ENCODE results near the gene DIAPH1.

Gene DIAPH1

DNA sequence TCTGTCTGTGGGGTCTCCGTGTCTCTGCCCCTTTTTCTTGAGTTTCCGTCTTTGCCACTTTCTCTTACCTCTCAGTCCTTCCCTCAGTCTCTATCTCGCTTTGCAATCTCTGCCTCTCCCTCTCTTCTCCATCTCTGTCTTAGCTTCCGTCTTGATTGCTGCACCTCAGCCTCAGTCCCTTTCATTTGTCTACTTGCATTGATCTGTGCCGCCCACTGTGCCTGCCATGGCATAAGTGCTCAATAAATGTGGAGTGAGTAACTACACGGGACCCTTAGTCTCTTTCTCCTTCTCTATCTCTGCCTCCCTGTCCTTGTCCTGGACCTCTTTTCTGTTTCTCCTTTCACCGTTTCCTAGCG, 123.4 kb downstream of the DIAPH1 start:
- no peak for DNase-seq

DNA sequence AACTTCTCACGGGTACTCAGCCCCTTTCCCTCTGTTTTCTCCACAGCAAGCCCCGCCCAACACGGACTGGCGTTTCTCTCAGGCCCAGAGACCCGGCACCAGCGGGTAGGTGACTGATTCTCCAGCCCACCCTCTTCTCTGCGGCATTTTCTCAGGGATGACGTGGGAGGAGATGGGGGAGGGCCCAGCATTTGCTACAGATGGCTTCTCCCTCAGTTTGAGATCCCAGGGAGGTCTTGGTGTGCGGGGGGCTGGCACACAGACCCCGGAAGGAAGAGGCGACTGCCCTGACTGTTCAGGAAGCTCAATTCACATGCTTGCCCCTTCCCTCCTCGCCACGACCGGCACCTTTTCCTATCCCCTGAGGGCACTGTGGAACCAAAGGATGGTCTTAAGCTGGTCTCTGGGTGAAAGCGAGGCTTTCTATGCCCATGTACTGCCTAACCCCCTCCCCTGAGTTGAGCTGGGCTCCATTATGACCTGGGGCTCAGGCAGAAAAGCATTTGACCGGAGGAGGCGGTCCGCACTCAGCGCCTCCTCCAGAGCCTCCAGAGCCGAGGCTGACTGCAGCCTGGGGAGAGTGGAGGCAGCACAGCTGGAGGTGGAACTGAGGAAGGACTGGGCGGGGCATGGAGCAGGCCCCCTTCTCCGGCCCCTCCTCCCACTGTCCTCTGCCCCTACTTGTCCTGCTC, 123.9 kb downstream of the DIAPH1 start:
- DNase-seq = no peak

DNA sequence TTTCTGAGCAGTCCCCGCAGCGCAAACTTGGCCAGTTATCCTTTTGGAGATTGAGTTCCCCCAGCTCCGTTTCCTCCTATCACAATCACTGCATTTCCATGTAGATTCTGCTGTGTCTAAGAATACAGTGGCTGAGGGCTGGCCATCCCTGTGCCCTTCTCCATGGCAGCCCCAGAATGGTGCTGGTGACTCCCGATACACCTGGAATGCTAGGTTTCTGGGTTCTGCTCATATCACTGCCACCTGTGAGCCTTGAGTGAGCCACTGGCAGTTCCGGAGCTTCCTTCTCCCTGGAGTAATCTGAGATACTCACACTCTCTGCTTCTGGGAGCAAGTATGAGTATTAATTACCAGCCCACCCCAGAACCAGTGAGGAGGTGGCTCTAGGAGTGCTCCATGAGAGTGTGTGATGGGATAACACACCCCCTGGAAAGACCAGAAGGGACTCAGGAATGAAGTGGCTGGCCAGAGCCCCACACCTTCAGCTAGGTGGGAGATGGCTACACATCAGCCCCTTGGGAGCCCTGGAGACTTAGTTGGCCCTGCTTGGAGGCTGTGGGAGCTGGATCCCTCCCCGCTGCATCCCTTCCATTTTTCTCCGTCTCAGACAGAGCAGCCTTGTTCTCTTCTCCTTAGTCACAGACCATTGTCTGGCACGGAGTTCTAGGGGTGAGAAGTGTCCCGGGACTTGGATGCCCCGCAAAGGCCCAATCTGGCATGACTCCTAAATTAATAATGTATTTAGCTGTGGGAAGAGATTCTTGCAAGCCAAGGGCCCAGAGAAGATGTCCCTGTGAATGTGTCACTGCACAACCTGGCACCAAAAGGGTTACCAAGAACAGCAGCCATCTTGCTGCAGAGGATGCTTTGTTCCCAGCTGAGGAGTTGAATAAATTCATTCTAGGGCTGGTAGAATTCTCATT, 125.0 kb downstream of the DIAPH1 start:
- no peak for DNase-seq

DNA sequence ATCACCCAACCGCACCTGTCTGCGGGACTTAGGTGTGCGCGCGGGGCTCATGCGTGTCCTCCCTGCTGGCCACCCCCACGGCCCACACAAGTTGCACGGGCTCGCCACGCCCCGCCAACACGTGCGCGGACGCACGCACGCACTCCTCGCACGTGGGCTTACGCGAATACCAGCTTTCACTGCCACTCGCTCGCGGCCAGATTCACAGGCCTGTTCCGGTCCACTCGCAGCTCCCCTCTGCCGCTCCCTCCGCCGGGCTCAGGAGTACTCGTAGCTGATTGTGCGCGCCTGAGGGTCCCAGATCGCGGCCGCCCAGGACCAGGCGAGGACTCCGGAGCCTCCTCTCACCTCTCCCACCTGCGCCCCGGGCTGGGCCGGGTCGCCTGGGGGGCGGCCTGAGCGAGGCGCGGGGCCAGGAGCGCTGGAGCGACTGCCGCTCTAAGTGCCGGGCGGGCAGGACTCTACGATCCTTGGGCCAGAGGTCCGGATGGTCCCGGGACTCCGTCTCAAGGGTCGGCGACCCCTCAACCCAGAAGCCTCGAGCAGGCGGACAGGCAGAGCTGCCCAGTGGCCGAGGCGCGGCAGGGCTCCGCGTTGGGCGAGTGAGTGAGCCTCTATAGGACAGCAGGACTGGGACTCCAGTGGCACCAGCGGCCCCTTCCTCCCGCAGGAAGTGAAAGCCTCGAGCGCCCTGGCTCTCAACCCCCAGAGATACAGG, 126.5 kb downstream of the DIAPH1 start:
- DNase-seq = no peak

DNA sequence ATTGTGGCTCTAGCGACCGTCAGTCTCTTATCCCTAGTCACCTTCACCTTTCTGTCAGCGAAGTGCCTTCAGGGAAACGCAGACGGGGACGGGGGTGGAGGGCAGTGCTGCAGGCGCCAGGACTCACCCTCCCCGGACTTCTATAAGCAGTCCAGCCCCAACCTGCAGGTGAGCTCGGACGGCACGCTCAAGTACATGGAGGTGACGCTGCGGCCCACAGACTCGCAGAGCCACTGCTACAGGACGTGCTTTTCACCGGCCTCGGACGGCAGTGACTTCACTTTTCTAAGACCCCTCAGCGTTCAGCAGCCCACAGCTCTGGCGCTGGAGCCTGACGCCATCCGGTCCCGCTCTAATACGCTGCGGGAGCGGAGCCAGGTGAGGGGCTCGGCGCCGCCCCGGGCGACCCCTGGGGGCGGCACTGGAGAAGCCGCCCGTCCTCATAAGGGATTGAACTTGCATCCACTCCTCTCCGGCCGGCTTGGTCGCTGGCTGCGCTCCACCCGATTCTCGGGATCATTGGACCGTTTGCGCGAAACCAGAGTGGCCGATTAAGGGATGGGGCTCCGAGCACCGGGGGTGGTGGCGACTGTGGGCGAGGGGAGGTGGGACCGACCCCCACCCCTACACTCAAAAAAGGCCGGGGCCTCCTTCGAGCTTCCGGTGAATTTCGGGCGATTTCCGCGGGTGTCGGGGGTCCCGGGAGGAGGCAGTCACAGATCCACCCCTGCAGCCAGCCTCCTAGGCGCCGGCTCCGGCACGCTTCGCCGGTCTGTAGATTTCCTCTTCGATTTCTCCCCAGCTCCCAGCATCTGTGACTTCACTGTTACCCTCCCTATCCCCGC, 127.3 kb downstream of the DIAPH1 start:
- no peak for DNase-seq

DNA sequence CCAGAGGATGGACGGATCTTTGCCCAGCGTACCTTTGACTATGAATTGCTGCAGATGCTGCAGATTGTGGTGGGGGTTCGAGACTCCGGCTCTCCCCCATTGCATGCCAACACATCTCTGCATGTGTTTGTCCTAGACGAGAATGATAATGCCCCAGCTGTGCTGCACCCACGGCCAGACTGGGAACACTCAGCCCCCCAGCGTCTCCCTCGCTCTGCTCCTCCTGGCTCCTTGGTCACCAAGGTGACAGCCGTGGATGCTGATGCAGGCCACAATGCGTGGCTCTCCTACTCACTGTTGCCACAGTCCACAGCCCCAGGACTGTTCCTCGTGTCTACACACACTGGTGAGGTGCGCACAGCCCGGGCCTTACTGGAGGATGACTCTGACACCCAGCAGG, 128.0 kb downstream of the DIAPH1 start:
- no peak for DNase-seq

DNA sequence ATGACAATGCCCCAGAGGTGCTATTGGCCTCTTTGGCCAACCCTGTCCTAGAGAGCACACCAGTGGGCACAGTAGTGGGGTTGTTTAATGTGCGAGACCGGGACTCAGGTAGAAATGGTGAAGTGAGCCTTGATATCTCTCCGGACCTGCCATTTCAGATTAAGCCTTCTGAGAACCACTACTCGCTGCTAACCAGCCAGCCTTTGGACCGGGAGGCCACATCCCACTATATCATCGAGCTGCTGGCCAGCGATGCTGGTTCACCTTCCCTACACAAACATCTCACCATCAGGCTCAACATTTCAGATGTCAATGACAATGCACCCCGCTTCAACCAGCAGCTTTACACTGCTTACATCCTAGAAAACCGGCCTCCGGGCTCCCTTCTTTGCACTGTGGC, 128.5 kb downstream of the DIAPH1 start:
- DNase-seq = no peak

DNA sequence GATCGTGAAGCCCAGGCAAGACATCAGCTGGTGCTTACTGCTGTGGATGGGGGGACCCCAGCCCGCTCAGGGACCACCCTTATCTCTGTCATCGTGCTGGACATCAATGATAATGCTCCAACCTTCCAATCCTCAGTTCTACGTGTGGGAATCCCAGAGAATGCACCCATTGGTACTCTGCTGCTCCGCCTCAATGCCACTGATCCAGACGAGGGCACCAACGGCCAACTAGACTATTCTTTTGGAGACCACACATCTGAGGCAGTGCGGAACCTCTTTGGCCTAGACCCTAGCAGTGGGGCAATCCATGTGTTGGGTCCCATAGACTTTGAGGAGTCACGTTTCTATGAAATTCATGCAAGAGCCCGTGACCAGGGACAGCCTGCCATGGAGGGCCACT, 129.0 kb downstream of the DIAPH1 start:
- DNase-seq = no peak

DNA sequence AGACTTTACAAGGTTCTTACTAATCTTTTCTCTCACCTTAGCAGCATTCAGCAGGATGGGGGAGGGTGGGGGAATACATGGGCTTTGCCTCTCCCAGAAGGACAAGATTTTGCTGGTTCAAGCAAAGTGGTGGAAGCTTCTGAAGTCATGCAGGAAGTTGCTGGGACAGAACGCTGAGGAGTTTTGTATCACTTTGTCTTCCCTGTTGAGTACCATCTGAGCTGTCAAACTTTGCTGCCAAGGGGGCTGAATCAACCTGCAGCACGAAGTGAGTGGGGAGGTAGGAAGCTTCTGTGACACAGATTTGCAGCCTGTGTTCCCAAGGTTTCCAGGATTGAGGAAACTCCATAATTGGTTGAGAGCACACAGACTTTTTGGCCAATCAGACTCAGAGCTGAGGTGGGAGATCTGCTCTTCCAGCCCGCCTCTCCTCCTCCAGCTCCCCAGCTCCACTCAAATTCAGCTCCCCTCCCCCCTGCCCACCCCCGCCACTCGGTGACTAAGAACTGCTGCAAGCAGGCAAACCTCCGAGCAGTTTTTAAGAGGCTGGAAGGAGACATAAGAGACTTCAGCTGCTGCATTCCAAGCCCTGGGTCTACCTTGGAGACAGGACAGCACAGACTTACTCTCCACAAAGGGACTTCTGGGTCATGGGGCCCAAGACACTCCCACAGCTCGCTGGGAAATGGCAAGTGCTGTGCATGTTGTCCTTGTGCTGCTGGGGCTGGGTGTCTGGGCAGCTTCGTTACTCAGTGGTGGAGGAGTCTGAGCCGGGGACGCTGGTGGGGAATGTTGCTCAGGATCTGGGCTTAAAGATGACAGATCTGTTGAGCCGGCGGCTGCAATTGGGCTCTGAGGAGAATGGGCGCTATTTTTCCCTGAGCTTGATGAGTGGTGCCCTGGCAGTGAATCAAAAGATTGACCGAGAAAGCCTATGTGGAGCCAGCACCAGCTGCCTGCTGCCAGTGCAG, 129.9 kb downstream of the DIAPH1 start, which contains the start of gene PCDHGC5:
Gene PCDHGC5 (plus strand): TSS at position 491 of the 971 bp plus-strand sequence. CDS start 160 bp downstream, at position 651.
- DNase-seq = no peak

DNA sequence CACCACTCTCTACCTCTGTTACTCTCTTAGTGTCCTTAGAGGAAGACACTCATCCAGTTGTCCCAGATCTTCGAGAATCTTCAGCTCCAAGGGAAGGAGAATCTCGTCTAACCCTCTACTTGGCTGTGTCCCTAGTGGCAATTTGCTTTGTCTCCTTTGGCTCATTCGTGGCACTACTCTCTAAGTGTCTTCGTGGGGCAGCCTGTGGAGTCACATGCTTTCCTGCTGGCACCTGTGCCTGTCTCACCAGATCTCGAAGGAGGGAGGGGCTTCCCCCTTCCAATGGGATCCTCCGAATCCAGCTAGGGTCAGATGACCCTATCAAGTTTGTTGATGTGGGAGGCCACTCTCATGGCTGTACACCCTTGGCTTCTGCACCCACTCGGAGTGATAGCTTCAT, 131.7 kb downstream of the DIAPH1 start:
- DNase-seq = no peak

DNA sequence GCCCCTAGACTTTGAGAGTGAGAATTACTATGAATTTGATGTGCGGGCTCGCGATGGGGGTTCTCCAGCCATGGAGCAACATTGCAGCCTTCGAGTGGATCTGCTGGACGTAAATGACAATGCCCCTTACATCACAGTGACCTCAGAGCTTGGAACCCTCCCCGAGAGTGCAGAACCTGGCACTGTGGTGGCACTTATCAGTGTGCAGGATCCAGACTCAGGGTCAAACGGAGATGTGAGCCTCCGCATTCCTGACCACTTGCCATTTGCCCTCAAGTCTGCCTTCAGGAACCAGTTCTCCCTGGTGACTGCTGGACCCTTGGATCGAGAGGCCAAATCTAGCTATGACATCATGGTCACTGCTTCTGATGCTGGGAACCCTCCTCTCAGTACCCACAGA, 132.7 kb downstream of the DIAPH1 start:
- DNase-seq = no peak

DNA sequence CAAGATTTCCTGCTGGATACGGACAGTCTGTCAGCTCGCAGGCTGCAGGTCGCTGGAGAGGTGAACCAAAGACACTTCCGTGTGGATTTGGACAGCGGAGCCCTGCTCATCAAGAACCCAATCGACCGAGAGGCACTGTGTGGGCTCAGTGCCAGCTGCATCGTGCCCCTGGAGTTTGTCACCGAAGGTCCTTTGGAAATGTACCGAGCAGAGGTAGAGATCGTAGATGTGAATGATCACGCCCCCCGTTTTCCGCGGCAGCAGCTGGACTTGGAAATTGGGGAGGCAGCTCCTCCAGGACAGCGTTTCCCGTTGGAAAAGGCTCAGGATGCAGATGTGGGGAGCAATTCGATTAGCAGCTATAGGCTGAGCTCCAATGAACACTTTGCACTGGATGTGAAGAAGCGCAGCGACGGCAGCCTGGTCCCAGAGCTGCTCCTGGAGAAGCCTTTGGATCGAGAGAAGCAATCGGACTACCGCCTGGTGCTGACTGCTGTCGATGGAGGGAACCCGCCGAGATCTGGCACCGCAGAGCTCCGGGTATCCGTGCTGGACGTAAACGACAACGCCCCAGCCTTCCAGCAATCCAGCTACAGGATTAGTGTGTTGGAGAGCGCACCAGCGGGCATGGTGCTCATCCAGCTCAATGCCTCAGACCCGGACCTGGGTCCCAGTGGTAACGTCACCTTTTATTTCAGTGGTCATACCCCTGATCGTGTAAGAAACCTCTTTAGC, 133.3 kb downstream of the DIAPH1 start:
- no peak for DNase-seq

DNA sequence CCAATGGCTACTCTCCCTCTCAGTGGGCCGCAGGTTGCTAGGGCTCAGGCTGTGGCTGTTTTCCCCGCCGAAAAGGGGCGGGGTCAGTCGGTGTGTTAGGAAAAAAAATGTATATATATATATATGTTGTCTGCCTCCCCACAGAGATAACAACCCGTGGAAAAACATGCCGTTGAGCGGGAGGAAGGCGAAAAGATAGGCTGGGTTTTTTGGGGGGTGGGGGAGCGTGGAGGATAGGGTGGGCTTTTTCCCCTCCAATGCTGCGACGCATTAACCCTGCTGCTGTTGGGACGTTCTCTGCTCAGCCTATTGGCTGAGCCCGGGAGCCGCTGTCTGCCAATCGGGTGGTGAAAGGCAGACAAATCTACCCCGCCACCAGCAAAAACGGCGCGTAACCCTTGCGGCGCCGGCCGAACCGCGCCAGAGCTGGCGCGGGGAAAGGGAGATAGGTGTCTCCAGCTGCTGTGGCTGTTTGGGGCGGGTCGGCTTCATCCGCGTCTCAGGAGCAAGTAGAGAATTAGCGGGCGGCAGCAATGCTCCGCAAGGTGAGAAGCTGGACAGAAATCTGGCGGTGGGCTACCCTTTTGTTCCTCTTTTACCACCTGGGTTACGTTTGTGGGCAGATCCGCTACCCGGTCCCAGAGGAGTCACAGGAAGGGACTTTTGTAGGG, 134.0 kb downstream of the DIAPH1 start, which contains the start of gene PCDHGC4:
Gene PCDHGC4 (plus strand): TSS at position 390 of the 671 bp plus-strand sequence. CDS start 144 bp downstream, at position 534.
- DNase-seq = peak; percentile 22

DNA sequence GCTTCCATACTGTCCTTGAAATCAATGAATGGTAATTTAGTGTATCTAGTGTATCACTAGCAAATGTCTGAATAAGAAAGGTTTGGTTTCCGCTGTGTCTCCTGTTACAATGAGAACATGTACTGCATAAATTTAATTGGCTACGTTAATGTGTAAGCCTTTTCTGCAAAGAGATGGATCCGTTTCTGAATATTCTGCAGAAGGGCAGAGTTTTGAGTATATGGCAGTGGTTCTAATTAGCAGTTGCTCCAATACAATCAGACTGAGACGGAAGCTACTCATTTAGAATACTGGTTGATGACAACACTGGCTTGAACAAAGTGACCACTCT, 134.5 kb downstream of the DIAPH1 start:
- no peak for DNase-seq

DNA sequence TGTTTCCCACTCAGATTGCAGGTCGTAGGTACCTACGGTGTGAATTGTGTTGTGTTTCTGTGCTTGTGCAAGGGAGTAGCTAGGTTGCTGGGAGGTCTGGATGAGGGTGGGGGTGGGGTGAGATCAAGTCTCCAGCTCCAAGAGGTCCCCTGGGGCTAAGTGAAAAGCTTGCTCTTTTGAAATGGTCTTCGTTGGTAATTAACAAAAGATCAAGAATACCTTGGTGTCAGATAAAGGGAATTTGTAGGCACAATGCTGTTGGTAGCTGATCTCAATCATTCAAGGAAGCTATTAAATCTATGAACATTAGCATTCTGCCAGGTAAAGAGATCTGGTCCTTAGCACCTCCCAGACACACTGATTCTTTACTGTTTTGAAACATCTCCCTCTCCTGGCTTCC, 134.9 kb downstream of the DIAPH1 start:
- no peak for DNase-seq

DNA sequence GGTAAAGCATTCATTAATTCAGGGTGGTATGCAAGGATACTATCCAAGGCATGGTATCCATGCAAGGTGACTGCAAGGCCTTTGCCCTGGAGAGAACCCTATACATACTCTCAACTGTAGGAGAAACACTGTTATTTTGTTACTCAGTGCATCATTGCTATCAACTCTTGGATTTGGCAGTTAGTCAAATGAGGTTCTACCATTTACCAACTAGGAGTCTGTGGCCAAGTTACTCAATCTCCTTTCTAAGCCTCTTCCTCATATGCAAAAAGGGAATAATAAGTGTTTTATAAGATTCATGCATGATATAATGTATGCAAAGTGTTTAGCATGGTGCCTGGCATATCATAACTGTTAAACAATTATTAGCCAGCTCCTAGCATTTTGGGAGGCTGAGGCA, 139.0 kb downstream of the DIAPH1 start:
- DNase-seq = peak; percentile 53

DNA sequence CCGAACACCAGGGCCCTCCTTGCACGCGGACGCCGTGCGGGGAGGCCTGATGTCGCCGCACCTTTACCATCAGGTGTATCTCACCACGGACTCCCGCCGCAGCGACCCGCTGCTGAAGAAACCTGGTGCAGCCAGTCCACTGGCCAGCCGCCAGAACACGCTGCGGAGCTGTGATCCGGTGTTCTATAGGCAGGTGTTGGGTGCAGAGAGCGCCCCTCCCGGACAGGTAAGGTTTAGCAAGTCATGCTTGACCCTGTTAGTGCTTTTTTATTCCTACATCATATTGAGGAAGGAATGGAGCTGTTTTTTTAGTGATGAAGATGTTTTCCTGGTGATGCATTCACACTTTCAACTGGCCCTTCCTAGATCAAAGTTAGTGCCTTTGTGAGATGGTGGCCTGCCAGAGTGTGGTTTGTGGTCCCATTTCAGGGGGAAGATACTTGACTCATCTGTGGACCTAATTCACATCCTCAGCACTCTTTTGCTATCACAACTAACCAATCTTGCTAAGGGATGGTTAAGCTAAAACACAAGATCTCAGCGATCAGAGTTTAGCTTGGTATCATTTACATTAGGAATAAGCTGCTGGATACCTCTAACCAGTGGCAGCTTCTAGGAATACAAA, 140.4 kb downstream of the DIAPH1 start:
- no peak for DNase-seq

DNA sequence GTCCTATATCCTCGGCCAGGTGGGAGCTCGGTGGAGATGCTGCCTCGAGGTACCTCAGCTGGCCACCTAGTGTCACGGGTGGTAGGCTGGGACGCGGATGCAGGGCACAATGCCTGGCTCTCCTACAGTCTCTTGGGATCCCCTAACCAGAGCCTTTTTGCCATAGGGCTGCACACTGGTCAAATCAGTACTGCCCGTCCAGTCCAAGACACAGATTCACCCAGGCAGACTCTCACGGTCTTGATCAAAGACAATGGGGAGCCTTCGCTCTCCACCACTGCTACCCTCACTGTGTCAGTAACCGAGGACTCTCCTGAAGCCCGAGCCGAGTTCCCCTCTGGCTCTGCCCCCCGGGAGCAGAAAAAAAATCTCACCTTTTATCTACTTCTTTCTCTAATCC, 141.0 kb downstream of the DIAPH1 start:
- DNase-seq = no peak

DNA sequence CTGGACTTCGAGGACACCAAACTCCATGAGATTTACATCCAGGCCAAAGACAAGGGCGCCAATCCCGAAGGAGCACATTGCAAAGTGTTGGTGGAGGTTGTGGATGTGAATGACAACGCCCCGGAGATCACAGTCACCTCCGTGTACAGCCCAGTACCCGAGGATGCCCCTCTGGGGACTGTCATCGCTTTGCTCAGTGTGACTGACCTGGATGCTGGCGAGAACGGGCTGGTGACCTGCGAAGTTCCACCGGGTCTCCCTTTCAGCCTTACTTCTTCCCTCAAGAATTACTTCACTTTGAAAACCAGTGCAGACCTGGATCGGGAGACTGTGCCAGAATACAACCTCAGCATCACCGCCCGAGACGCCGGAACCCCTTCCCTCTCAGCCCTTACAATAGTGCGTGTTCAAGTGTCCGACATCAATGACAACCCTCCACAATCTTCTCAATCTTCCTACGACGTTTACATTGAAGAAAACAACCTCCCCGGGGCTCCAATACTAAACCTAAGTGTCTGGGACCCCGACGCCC, 141.7 kb downstream of the DIAPH1 start:
- DNase-seq = no peak

All from hematopoietic multipotent progenitor cell treated with erythropoietin and hydrocortisone succinate and interleukin-3 and kit ligand, for 4 days (in vitro differentiated cells).